Osteoblast (primary cell): ENCODE data around the gene TAF3. TPM values are rescaled to one million over a fixed set of nuclear protein-coding genes. Genes with fewer than 3 reads are reported as not detected.

Source experiments
- DNase-seq: peaks from one replicate; pipeline ENCODE4 v3.0.0; 2011; ENCODE audit warnings: low spot score, mixed read lengths; ENCODE audit not compliant: insufficient read length; ENCODE audit errors: missing footprints
- H2AFZ ChIP-seq: 2 replicates; pipeline ENCODE4 v1.6.0; 2011; ENCODE audit warnings: mild to moderate bottlenecking, low read length
- H3K27ac ChIP-seq: 2 replicates; pipeline ENCODE4 v1.5.1; 2011; ENCODE audit warnings: mild to moderate bottlenecking, low read depth, low read length, moderate library complexity
- H3K27me3 ChIP-seq: 2 replicates; pipeline ENCODE4 v1.6.0; 2012; ENCODE audit warnings: mild to moderate bottlenecking, control low read depth, inconsistent platforms, low read length, moderate library complexity; ENCODE audit not compliant: insufficient read depth
- H3K36me3 ChIP-seq: 2 replicates; pipeline ENCODE4 v1.5.1; 2011; ENCODE audit warnings: mild to moderate bottlenecking, low read length, control low read depth, moderate library complexity; ENCODE audit not compliant: insufficient read depth
- H3K4me1 ChIP-seq: 2 replicates; pipeline ENCODE4 v1.5.1; 2011; ENCODE audit warnings: mild to moderate bottlenecking, low read length, control low read depth, moderate library complexity; ENCODE audit not compliant: insufficient read depth
- H3K4me2 ChIP-seq: 2 replicates; pipeline ENCODE4 v1.6.0; 2011; ENCODE audit warnings: mild to moderate bottlenecking, low read length; ENCODE audit not compliant: insufficient read depth
- H3K4me3 ChIP-seq: fragments of 200-600 bp; sonication (generic); 3 replicates; pipeline ENCODE4 v1.5.1; 2012; ENCODE audit warnings: mild to moderate bottlenecking, low read length, inconsistent platforms; ENCODE audit not compliant: insufficient read depth
- H3K79me2 ChIP-seq: 2 replicates; pipeline ENCODE4 v1.6.0; 2012; ENCODE audit warnings: mild to moderate bottlenecking, low read length, control low read depth, inconsistent platforms; ENCODE audit not compliant: insufficient read depth
- H3K9me3 ChIP-seq: 2 replicates; pipeline ENCODE4 v1.5.1; 2011; ENCODE audit warnings: low read depth, low read length, control low read depth
- H4K20me1 ChIP-seq: 2 replicates; pipeline ENCODE4 v1.6.0; 2012; ENCODE audit warnings: mild to moderate bottlenecking, low read length, control low read depth; ENCODE audit not compliant: insufficient read depth
- CTCF ChIP-seq: IDR thresholded peaks from 2 replicates; pipeline ENCODE4 v1.5.1; 2011; ENCODE audit warnings: mild to moderate bottlenecking, low read depth, low read length, moderate library complexity; ENCODE audit errors: extremely low read depth
- total RNA-seq: library from RNA; depleted of rRNA; stranded (reverse); fragments of >200 nt; gene quantifications from 2 replicates; pipeline ENCODE4 v1.2.3, GENCODE V29; 2012

Gene TAF3
- total RNA-seq, 1 donor, result 2.2 TPM

GRCh38 chr10:7957591-7957990 lies 139.3 kb downstream of the TAF3 start:
- DNase-seq, result no peak
- no peak for TF ChIP-seq CTCF
- H3K4me1 ChIP-seq, result peaks cover 20% of the 10 kb centered on the region

GRCh38 chr10:7958442-7958841 lies 140.1 kb downstream of the TAF3 start:
- TF ChIP-seq CTCF, result no peak
- H3K4me1 ChIP-seq, result peaks cover 20% of the 10 kb centered on the region
- H3K4me3 ChIP-seq, result no peak overlapping the region
- H3K9me3 ChIP-seq, result no peaks in the 10 kb centered on the region
- no peak for DNase-seq
- H3K27ac ChIP-seq, result no peak overlapping the region
- H3K27me3 ChIP-seq, result no peaks in the 10 kb centered on the region
- no peaks in the 10 kb centered on the region for H3K36me3 ChIP-seq
- H2AFZ ChIP-seq, result no peak overlapping the region
- H3K79me2 ChIP-seq, result peaks cover 3% of the 10 kb centered on the region
- no peaks in the 10 kb centered on the region for H4K20me1 ChIP-seq
- no peak overlapping the region for H3K4me2 ChIP-seq

More at GRCh38 chr10:7957591-7957990, 139.3 kb downstream of the TAF3 start:
- H2AFZ ChIP-seq, result no peak overlapping the region
- no peaks in the 10 kb centered on the region for H3K36me3 ChIP-seq
- no peaks in the 10 kb centered on the region for H3K27me3 ChIP-seq
- H3K9me3 ChIP-seq, result no peaks in the 10 kb centered on the region
- peaks cover 3% of the 10 kb centered on the region for H3K79me2 ChIP-seq
- no peaks in the 10 kb centered on the region for H4K20me1 ChIP-seq
- no peak overlapping the region for H3K27ac ChIP-seq
- no peak overlapping the region for H3K4me3 ChIP-seq
- H3K4me2 ChIP-seq, result no peak overlapping the region

GRCh38 chr10:7960108-7960507 lies 141.8 kb downstream of the TAF3 start:
- no peak overlapping the region for H2AFZ ChIP-seq
- H3K27me3 ChIP-seq, result no peaks in the 10 kb centered on the region
- no peak for TF ChIP-seq CTCF
- peaks cover 19% of the 10 kb centered on the region for H3K4me1 ChIP-seq
- H3K4me3 ChIP-seq, result no peak overlapping the region
- H3K9me3 ChIP-seq, result no peaks in the 10 kb centered on the region
- H3K36me3 ChIP-seq, result no peaks in the 10 kb centered on the region
- no peak overlapping the region for H3K27ac ChIP-seq
- H3K4me2 ChIP-seq, result no peak overlapping the region
- no peak for DNase-seq
- peaks cover 3% of the 10 kb centered on the region for H3K79me2 ChIP-seq
- no peaks in the 10 kb centered on the region for H4K20me1 ChIP-seq

- TF ChIP-seq CTCF, result no peak
- H3K4me3 ChIP-seq, result no peak overlapping the region
- DNase-seq, result no peak
- H3K36me3 ChIP-seq, result no peaks in the 10 kb centered on the region
- H3K4me1 ChIP-seq, result no peaks in the 10 kb centered on the region
- H3K9me3 ChIP-seq, result no peaks in the 10 kb centered on the region
- no peaks in the 10 kb centered on the region for H4K20me1 ChIP-seq
- no peaks in the 10 kb centered on the region for H3K27me3 ChIP-seq
- no peak overlapping the region for H2AFZ ChIP-seq
- H3K79me2 ChIP-seq, result no peaks in the 10 kb centered on the region
- no peak overlapping the region for H3K4me2 ChIP-seq
- no peak overlapping the region for H3K27ac ChIP-seq
Measured at GRCh38 chr10:7962592-7962991, 144.3 kb downstream of the TAF3 start.
